Stimulated activated CD8-positive, alpha-beta memory T cell treated with anti-CD3 and anti-CD28 coated beads, Interleukin-7, amount 100 ng/mL, for 4 hours (primary cell): ENCODE results near the gene TNFRSF19.
"Not testable (repeated sequence)": the region's sequence is repeated elsewhere in the genome, so short reads cannot be mapped to it uniquely, and the experiment has no call there.

Experiments used
- DNase-seq, 2 donors: peaks; one replicate each; pipeline ENCODE4 v3.0.0-alpha.2; 2020; ENCODE audit warnings: low read depth in 2 of 2

Gene TNFRSF19

DNA sequence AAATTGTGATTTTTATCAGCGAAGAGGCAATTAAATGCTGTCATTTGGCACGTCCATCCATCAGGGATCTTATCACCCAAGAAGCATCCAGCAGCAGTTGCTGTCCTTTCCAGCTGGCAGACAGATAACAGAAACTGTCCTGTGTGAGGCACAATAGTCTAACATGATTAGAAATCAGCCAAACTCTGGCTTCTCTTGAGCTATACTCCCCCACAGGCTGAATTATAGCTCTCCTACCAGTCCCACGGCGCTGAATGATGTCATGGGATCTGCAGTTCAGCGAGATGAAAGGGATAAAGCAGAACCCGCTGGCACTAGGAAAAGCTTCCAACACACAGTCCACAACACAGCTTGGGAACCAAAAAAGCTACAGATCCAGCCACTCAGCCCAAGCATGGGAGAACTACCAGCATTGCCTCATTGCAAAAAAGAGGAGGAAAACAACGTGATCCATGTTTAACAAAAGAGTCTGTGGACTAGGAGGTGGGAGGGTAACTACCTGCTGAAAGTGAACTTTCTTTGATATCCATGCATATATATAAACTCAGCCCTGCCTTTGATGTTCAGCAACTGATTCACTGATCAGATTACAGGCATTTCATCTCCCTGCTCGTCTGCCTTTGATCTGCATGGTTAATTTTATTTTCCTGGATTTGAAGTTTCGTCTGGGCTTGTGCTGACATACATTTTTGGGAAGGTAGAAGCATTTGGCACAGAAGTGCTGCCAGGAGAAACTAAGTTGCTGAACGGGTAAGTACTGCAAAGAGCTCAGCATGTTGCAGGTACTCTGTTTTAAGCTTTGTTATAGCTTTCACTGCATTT, at the start of gene TNFRSF19:
TSS of gene TNFRSF19 (plus strand) at position 314 of the 822 bp plus-strand sequence. CDS start 19,772 bp downstream, outside the sequence.
- DNase-seq: no peak

- DNase-seq: not testable (repeated sequence)
These were observed 40.3 kb upstream of the TNFRSF19 start for GRCh38 chr13:23529926-23530325.

DNA sequence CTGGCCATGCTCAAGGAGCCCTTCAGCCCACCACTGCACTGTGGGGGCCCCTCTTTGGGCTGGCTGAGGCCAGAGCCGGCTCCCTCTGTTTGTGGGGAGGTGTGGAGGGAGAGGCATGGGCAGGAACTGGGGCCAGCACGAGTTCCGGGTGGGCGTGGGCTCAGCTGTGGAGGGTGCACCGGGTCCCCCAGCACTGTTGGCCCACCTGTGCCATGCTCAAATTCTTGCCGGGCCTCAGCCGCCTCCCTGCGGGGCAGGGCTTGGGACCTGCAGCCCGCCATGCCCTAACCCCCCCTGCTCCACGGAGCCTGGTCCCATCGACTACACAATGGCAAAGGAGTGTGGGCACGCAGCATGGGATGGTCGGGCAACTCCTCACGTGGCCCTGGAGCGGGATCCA, 38.8 kb upstream of the TNFRSF19 start:
- no peak for DNase-seq

DNA sequence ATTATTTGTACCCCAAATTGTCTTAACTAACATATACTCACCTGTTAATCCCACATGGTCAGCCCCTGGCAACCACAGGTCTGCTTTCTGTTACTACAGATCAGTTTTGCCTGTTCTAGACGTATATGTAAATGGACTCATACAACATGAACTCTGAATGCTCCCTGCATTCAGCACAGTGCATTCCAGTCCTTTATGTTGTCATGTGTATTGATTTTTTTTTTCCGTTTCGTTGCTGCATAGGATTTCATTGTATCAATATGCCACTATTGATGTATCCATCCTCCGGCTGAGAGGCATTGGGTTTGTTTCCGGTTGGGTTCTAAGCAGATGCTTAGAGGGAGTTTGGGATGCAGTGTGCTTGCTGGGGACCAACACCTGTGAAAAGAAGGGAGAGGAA, 36.1 kb upstream of the TNFRSF19 start:
- DNase-seq: no peak

DNA sequence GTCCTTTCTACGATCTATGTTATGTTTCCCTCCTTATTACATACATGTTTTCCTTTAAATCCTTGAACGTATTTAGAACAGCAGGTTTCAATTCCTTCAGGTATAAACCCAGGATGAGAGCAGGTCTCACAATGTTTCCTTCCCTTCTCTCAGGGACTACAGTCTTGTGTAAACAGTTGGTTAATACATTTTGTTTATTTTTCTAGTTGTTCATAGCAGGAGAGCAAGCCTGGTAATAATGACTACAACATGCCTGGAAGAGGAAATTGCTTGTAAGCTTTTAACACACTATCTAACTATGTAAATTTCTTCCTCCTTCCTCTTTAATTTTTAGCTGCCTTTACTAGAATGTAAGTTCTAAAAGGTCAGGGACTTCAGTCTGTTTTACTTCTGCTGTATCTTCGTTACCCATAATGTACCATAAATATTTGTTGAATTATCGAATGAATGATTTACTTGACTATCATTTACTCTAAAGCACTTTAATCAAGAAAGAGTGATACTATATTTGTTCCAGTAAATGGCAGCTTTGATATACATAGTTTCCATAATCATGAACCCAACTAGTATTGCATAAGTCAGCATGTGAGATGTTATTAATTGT, 28.9 kb upstream of the TNFRSF19 start:
- no peak for DNase-seq

DNA sequence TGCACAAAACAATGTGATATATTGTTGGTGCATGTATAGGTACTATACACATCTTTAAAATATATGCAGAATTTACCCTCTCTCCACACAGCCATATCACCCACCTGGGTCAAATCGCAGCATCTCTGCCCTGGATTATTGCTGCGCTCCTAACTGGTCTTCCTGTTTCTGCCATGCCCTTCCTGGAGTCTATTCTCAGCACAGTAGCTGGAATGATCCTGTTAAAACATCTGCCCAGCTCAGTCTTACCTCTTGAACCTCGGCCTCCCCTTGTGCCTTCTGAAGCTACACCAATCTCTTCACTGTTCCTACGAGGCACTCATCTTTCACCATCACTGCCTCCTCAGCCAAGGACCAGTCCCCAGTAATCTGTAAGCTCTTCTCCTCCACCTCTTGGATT, 25.5 kb upstream of the TNFRSF19 start:
- no peak for DNase-seq

DNA sequence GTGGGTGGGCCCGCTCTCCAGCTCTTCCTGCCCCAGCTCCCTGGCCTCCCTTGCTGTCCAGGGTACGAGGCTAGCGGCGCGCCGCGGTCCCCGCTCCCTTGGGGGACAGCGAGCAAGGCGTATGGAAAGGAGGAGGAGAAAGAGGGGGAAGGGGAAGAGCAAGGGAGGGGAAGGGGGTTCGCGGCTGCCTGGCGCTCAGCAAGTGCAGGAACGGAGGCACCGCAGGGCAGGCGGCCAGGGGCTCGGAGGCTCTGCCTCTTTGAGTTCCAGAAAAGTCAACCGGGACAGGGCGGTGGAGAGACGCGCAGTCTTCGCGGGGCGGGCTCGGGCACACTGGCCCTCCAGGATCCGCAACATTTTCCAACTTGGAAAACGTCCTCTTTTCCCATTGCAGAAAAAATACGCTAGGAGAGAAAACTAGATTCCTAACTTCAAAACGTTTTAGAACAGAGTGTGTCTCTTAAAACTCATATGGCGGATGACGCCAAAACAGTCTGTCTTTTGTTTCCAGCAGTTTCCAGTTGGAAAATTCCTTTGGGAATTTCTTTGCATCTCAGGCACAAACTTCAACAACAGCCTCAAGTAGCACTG, 23.1 kb upstream of the TNFRSF19 start:
- no peak for DNase-seq

- no peak for DNase-seq
These were observed 20.5 kb upstream of the TNFRSF19 start for GRCh38 chr13:23549724-23550123.

DNA sequence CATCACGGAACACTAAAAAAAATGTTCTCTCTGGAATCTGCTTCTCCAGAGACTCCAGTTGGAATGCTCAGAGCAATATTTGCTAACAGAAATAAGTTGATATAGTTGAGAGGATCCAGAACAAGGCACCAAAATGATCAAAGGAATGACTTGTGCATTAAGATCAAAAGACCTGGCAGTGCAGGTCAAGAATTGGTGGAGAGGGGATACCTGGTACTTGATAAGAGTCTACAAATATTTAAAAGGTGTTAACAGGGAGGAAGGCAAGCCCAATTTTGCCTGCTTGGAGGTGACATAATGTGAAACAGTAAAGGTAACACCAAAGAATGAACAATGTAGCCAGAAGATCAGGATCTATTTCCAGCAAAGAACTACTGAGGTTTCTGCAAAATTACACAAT, 20.0 kb upstream of the TNFRSF19 start:
- no peak for DNase-seq

GRCh38 chr13:23551213-23552008, 18.8 kb upstream of the TNFRSF19 start:
- DNase-seq: no peak

DNA sequence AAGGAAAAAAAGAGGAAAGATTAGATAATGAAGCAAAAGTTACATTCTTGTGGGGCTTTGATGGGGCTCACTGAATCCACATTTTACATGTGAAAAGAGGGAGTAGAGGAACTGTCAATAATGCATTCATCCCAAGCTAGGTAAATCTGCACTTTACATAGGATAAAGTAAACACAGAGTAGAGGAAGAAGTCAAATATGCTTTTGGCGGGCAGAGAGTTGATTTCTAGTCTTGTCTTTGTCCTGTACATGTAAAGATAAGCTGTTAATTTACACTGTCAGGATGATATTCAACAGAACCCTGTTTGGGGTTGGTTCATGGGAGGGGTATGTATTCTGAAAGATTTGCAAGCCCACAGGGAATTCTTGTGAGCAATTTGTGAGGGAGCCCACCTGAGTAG, 18.0 kb upstream of the TNFRSF19 start:
- DNase-seq: no peak

DNA sequence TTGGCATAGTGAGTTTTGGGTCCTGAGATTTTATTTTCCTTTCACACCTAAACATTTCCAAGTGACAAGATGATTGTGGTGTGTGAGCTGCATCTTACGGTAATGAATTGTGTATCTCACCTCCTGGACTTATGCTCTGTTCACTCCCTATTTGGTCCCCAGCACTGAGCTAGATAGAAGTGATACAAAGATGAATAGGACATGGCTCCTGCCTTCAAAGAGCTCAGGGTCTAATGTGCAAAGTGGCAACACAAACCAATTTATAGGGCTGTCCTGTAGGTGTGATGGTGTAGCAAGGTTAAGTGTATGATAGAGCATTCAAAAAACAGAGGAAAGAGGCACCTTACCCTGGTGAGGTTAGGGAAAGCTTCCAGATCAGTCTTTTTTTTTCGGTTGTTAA, 17.6 kb upstream of the TNFRSF19 start:
- DNase-seq: no peak

DNA sequence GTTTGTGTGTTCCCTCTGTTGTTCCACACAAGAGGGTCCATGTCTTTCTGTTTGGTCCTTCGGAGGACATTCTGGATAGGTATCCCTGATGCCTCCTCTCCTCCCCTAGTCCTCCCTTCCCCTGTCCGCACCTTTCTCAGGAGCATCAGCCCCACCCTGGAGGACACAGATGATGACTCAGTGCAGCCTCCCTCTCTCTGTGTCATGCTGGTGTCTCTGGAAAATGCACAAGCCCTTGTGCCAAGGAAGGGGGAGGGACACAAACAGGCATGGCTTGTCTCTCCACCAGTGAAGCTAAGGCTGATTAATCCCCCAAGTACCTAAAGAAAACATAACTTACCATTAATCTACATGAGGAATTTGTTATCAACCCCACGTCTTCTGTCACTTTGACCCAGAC, 16.2 kb upstream of the TNFRSF19 start:
- DNase-seq: no peak

- no peak for DNase-seq
These were observed 13.2 kb upstream of the TNFRSF19 start for GRCh38 chr13:23557043-23557442.

DNA sequence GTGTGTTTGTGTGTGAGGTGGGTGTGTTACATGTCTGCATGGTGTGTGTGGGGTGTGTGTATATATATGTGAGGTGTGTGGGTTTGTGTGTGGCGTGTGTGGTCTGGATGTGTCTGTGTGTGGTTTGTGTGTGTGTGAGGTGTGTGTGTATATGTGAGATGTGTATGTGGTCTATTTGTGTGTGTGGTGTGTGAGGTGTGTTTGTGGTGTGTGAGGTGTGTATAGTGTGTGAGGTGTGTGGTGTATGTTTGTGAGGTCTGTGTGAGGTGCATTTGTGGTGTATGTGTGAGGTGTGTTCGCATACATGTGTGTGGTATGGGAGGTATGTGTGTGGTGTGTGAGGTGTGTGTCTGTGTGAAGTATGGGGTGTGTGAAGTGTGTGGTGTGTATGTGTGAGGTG, 12.5 kb upstream of the TNFRSF19 start:
- no peak for DNase-seq

- no peak for DNase-seq
These were observed 11.3 kb upstream of the TNFRSF19 start for GRCh38 chr13:23558675-23559536.

GRCh38 chr13:23560571-23561089, 9.6 kb upstream of the TNFRSF19 start:
- no peak for DNase-seq

DNA sequence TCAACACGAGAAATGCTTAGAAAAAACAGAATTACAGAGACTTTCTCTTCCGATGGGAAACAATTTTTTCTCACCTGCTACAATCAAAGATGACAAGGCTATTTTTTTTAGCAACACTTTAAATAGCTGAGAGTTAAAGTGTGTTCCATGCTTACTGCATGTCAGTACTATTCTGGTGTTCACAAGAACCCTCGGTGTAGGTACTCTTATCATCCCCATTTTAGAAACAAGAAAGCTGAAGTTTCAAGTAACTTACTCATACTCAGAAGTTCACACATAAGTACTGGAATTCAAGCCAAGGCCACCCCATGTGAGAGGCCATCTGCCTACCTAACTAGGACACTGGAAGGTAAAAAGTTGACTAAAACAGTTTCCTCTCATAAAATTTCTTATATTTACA, 9.0 kb upstream of the TNFRSF19 start:
- DNase-seq: no peak

DNA sequence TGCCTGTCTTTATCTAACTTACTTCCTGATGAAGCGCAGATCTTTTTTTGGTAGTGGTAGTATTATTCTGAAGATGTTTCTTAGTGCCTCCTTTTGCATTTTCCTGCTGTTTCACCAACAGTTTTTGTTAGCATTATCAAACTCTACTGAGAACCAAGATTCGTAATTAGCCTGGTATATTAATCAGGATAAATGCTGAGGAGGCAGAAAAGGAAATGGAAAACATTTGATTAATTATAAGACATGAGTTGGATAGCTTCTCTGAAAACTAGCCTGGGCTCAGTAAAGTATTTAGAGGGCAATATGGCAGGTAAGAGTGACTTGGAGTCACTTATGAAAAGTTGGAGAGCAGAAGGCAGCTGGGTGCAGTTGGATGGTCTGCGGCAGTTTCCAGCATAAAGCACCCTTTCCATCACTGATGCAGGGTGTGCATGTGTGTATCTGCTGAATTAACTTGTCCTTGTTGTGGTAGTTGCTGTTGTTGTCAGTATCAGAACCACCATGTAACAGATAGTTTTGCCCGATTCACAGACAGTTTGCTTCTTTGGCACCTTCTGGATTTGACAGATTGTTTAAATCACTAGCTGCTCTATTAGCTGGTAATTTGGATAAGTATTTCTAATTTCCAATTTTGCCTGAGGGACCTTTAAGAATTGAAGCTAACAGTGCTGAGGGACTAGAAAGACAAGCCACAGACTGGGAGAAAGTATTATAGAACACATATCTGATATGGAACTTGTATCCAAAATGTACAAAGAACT, 6.9 kb upstream of the TNFRSF19 start:
- no peak for DNase-seq

- no peak for DNase-seq
These were observed 2.2 kb upstream of the TNFRSF19 start for GRCh38 chr13:23567906-23568460.
